H9 (cell line): Measurements from ENCODE around the gene LCE6A. TPM values are rescaled to one million over a fixed set of nuclear protein-coding genes. Genes with fewer than 3 reads are reported as not detected.

ENCODE experiments used
- DNase-seq: peaks from one replicate; pipeline ENCODE4 v3.0.0-alpha.2; 2017
- H2AFZ ChIP-seq: one replicate; pipeline ENCODE4 v1.6.1; 2013; ENCODE audit warnings: mild to moderate bottlenecking, low read length, control low read depth, moderate library complexity
- H2AK5ac ChIP-seq: 2 replicates; pipeline ENCODE4 v1.6.1; 2013; ENCODE audit warnings: low read length, control low read depth, mixed read lengths; ENCODE audit not compliant: insufficient read length
- H2BK120ac ChIP-seq: one replicate; pipeline ENCODE4 v1.6.1; 2013; ENCODE audit warnings: low read depth, mild to moderate bottlenecking, low read length, control low read depth, inconsistent platforms; ENCODE audit not compliant: poor library complexity, severe bottlenecking
- H2BK12ac ChIP-seq: 2 replicates; pipeline ENCODE4 v1.6.1; 2013; ENCODE audit warnings: low read length, control low read depth, mixed read lengths, low read depth; ENCODE audit not compliant: insufficient read length
- H2BK15ac ChIP-seq: 2 replicates; pipeline ENCODE4 v1.6.1; 2013; ENCODE audit warnings: low read depth, low read length, control low read depth
- H2BK20ac ChIP-seq: one replicate; pipeline ENCODE4 v1.6.1; 2013; ENCODE audit warnings: low read depth, mild to moderate bottlenecking, low read length, control low read depth, inconsistent platforms; ENCODE audit not compliant: poor library complexity, severe bottlenecking
- H2BK5ac ChIP-seq: 2 replicates; pipeline ENCODE4 v1.6.1; 2013; ENCODE audit warnings: low read length, control low read depth, mixed read lengths; ENCODE audit not compliant: insufficient read length
- H3K14ac ChIP-seq: 2 replicates; pipeline ENCODE4 v1.6.1; 2013; ENCODE audit warnings: low read length, control low read depth; ENCODE audit not compliant: insufficient read depth
- H3K18ac ChIP-seq: 2 replicates; pipeline ENCODE4 v1.6.1; 2013; ENCODE audit warnings: low read depth, mild to moderate bottlenecking, mixed read lengths, low read length, control low read depth; ENCODE audit not compliant: insufficient read length
- H3K23ac ChIP-seq: 2 replicates; pipeline ENCODE4 v1.6.1; 2013; ENCODE audit warnings: low read length, control low read depth, mixed read lengths, low read depth; ENCODE audit not compliant: insufficient read length
- H3K23me2 ChIP-seq: 2 replicates; pipeline ENCODE4 v1.6.1; 2013; ENCODE audit warnings: low read depth, mild to moderate bottlenecking, mixed read lengths, low read length, control low read depth; ENCODE audit not compliant: insufficient read length, poor library complexity, severe bottlenecking
- H3K27ac ChIP-seq: 2 replicates; pipeline ENCODE4 v1.5.1; 2013; ENCODE audit warnings: low read length, control low read depth, mixed read lengths, low read depth; ENCODE audit not compliant: insufficient read length
- H3K27me3 ChIP-seq: 2 replicates; pipeline ENCODE4 v1.6.1; 2013; ENCODE audit warnings: low read length, control low read depth, inconsistent platforms; ENCODE audit not compliant: insufficient read depth
- H3K4ac ChIP-seq: 2 replicates; pipeline ENCODE4 v1.6.1; 2013; ENCODE audit warnings: low read depth, mild to moderate bottlenecking, control low read depth, inconsistent platforms, low read length, moderate library complexity
- H3K4me1 ChIP-seq: 2 replicates; pipeline ENCODE4 v1.6.1; 2013; ENCODE audit warnings: low read length, control low read depth, inconsistent platforms; ENCODE audit not compliant: insufficient read depth
- H3K4me2 ChIP-seq: 2 replicates; pipeline ENCODE4 v1.6.1; 2013; ENCODE audit warnings: low read length, control low read depth, mixed read lengths; ENCODE audit not compliant: insufficient read length, insufficient read depth
- H3K56ac ChIP-seq: 2 replicates; pipeline ENCODE4 v1.6.1; 2013; ENCODE audit warnings: low read depth, mild to moderate bottlenecking, mixed read lengths, low read length, control low read depth; ENCODE audit not compliant: insufficient read length
- H3K79me1 ChIP-seq: 2 replicates; pipeline ENCODE4 v1.6.1; 2013; ENCODE audit warnings: low read depth, mild to moderate bottlenecking, moderate library complexity, low read length, control low read depth, inconsistent platforms; ENCODE audit not compliant: insufficient read depth, poor library complexity, severe bottlenecking
- H3K79me2 ChIP-seq: 2 replicates; pipeline ENCODE4 v1.6.1; 2013; ENCODE audit warnings: low read length, control low read depth, inconsistent platforms; ENCODE audit not compliant: insufficient read depth
- H3K9ac ChIP-seq: 2 replicates; pipeline ENCODE4 v1.6.1; 2013; ENCODE audit warnings: low read length, control low read depth, mixed read lengths; ENCODE audit not compliant: insufficient read length; ENCODE audit errors: extremely low read depth
- H3K9me3 ChIP-seq: one replicate; pipeline ENCODE4 v1.6.1; 2013; ENCODE audit warnings: low read depth, low read length, inconsistent platforms; ENCODE audit not compliant: control insufficient read depth
- H3T11ph ChIP-seq: one replicate; pipeline ENCODE4 v1.6.1; 2013; ENCODE audit warnings: mild to moderate bottlenecking, low read length, control low read depth, inconsistent platforms
- H4K20me1 ChIP-seq: one replicate; pipeline ENCODE4 v1.6.1; 2013; ENCODE audit not compliant: control insufficient read depth, insufficient read length, insufficient read depth
- H4K5ac ChIP-seq: 2 replicates; pipeline ENCODE4 v1.6.1; 2013; ENCODE audit warnings: low read depth, mild to moderate bottlenecking, mixed read lengths, low read length, control low read depth; ENCODE audit not compliant: insufficient read length
- H4K8ac ChIP-seq: replicated peaks from 2 replicates; pipeline ENCODE4 v1.6.1; 2013; ENCODE audit warnings: low read length, control low read depth, mixed read lengths, low read depth; ENCODE audit not compliant: insufficient read length
- H4K91ac ChIP-seq: 2 replicates; pipeline ENCODE4 v1.6.1; 2013; ENCODE audit warnings: low read depth, mild to moderate bottlenecking, moderate library complexity, mixed read lengths, low read length, control low read depth; ENCODE audit not compliant: insufficient read length
- H3K27ac Mint-ChIP-seq, 3 experiments: 2 replicates in 2 of 3; 3 replicates in 1 of 3; pipeline ENCODE4 v1.8.0; 2020 to 2021; ENCODE audit warnings: mixed read lengths in 3 of 3, mild to moderate bottlenecking in 1 of 3, moderate library complexity in 1 of 3
- H3K27me3 Mint-ChIP-seq: 2 replicates; pipeline ENCODE4 v1.8.0; 2021; ENCODE audit warnings: low read depth, mild to moderate bottlenecking, moderate library complexity, mixed read lengths
- H3K36me3 Mint-ChIP-seq, 3 experiments: 2 replicates in 2 of 3; 3 replicates in 1 of 3; pipeline ENCODE4 v1.8.0; 2020 to 2021; ENCODE audit warnings: low read depth in 3 of 3, mixed read lengths in 3 of 3; ENCODE audit not compliant: insufficient read depth in 1 of 3
- H3K4me1 Mint-ChIP-seq, 2 experiments: 2 replicates each; pipeline ENCODE4 v1.8.0; 2020; ENCODE audit warnings: mixed read lengths in 2 of 2
- H3K4me3 Mint-ChIP-seq, 2 experiments: 2 replicates in 1 of 2; 3 replicates in 1 of 2; pipeline ENCODE4 v1.8.0; 2020 to 2021; ENCODE audit warnings: mild to moderate bottlenecking in 2 of 2, mixed read lengths in 2 of 2, moderate library complexity in 1 of 2
- H3K9me3 Mint-ChIP-seq, 2 experiments: 2 replicates in 1 of 2; 3 replicates in 1 of 2; pipeline ENCODE4 v1.8.0; 2020; ENCODE audit warnings: mild to moderate bottlenecking in 2 of 2, mixed read lengths in 2 of 2, moderate library complexity in 1 of 2
- CTCF ChIP-seq: fragments of 200-600 bp; sonication (generic); conservative IDR thresholded peaks from 3 replicates; pipeline ENCODE4 v1.8.0; 2021; ENCODE audit warnings: antibody characterized with exemption, mild to moderate bottlenecking
- WGBS: extraction: QIAGEN DNeasy Blood & Tissue Kit; methylation state at CpG from one replicate; pipeline ENCODE4 v1.1.7; 2013; ENCODE audit warnings: missing lambda C conversion rate, low lambda C conversion rate, mixed read lengths; ENCODE audit not compliant: insufficient read length; ENCODE audit errors: extremely low coverage; 5-methylcytosine and 5-hydroxymethylcytosine counted together
- total RNA-seq: library from RNA; stranded (reverse); gene quantifications from 2 replicates; pipeline ENCODE4 v1.2.1, GENCODE V29; 2021

Gene LCE6A
- total RNA-seq, 1 experiment from 2014 or later, result not detected

- Histone ChIP-seq H2BK12ac (no peak overlapping the region), H3K27ac (no peak overlapping the region), H2AFZ (no peak overlapping the region), H3T11ph (no peak overlapping the region), H3K4me2 (no peak overlapping the region), H3K4ac (no peak overlapping the region), H2BK5ac (no peak overlapping the region), H3K79me2 (no peaks in the 10 kb centered on the region), H3K9ac (no peak overlapping the region), H3K56ac (no peak overlapping the region), H4K91ac (no peak overlapping the region), H3K27me3 (no peaks in the 10 kb centered on the region), H4K20me1 (no peaks in the 10 kb centered on the region), H3K4me1 (no peaks in the 10 kb centered on the region), H3K14ac (no peak overlapping the region), H2BK20ac (no peak overlapping the region), H3K23me2 (no peaks in the 10 kb centered on the region), H4K8ac (no peak overlapping the region), H3K18ac (no peak overlapping the region), H2BK15ac (no peak overlapping the region), H2BK120ac (no peak overlapping the region), H2AK5ac (no peak overlapping the region), H3K9me3 (peaks cover 11% of the 10 kb centered on the region), H4K5ac (no peak overlapping the region), H3K23ac (no peak overlapping the region), H3K79me1 (no peaks in the 10 kb centered on the region)
- Mint-ChIP-seq H3K27ac (no peak overlapping the region), H3K27me3 (no peaks in the 10 kb centered on the region; the same call in 1 of the 2 replicates), H3K4me3 (no peak overlapping the region), H3K36me3 (no peaks in the 10 kb centered on the region), H3K4me1 (no peaks in the 10 kb centered on the region), H3K9me3 (peaks cover 3 to 4% of the 10 kb centered on the region in 2 experiments; a peak in 4 of 5 replicates)
- no CpG with 5 or more reads among the region's 9 CpGs for WGBS
- DNase-seq, result peak; percentile 35
- TF ChIP-seq CTCF, result peak; percentile 75
Measured at GRCh38 chr1:152869808-152870419, 27.3 kb downstream of the LCE6A start.
